Measurements from ENCODE around the gene ERCC6L2.

Gene ERCC6L2

GRCh38 chr9:95857124-95857523 lies 18.4 kb upstream of the ERCC6L2 start:
- Histone ChIP-seq H3K27ac (no peak overlapping the region), H3K4me3 (IDR thresholded peaks at IDR 0.05; ENCODE audit: insufficient read depth, low read depth, low read length) (no peak overlapping the region), H3K4me1 (ENCODE audit: low read depth, poor library complexity, severe bottlenecking) (peaks cover 34% of the 10 kb centered on the region), H3K36me3 (ENCODE audit: insufficient read depth) (no peaks in the 10 kb centered on the region), H4K20me1 (ENCODE audit: insufficient read depth) (no peaks in the 10 kb centered on the region), H3K4me2 (no peak overlapping the region), H3K9ac (no peak overlapping the region), H3K27me3 (ENCODE audit: insufficient read depth, low read depth) (no peaks in the 10 kb centered on the region), H2AFZ (ENCODE audit: low read depth) (no peak overlapping the region), H3K79me2 (ENCODE audit: insufficient read depth, low read depth) (no peaks in the 10 kb centered on the region)
- TF ChIP-seq CTCF (conservative IDR thresholded peaks at IDR 0.05; ENCODE audit: low read depth, low read length) = no peak

- Histone ChIP-seq H3K9ac (no peak overlapping the region), H3K4me1 (ENCODE audit: low read depth, poor library complexity, severe bottlenecking) (peaks cover 34% of the 10 kb centered on the region), H3K79me2 (ENCODE audit: insufficient read depth, low read depth) (no peaks in the 10 kb centered on the region), H3K4me3 (IDR thresholded peaks at IDR 0.05; ENCODE audit: insufficient read depth, low read depth, low read length) (no peak overlapping the region), H3K27me3 (ENCODE audit: insufficient read depth, low read depth) (no peaks in the 10 kb centered on the region), H2AFZ (ENCODE audit: low read depth) (no peak overlapping the region), H4K20me1 (ENCODE audit: insufficient read depth) (no peaks in the 10 kb centered on the region), H3K36me3 (ENCODE audit: insufficient read depth) (no peaks in the 10 kb centered on the region), H3K27ac (no peak overlapping the region), H3K4me2 (peak overlapping the region; percentile 18; the same call in 1 of the 2 replicates)
- TF ChIP-seq CTCF (conservative IDR thresholded peaks at IDR 0.05; ENCODE audit: low read depth, low read length) = no peak
Measured at GRCh38 chr9:95857896-95858295, 17.6 kb upstream of the ERCC6L2 start.

GRCh38 chr9:95862343-95862742 lies 13.1 kb upstream of the ERCC6L2 start:
- Histone ChIP-seq H2AFZ (ENCODE audit: low read depth) (no peak overlapping the region), H3K79me2 (ENCODE audit: insufficient read depth, low read depth) (no peaks in the 10 kb centered on the region), H4K20me1 (ENCODE audit: insufficient read depth) (no peaks in the 10 kb centered on the region), H3K9ac (no peak overlapping the region), H3K4me3 (IDR thresholded peaks at IDR 0.05; ENCODE audit: insufficient read depth, low read depth, low read length) (no peak overlapping the region), H3K27me3 (ENCODE audit: insufficient read depth, low read depth) (no peaks in the 10 kb centered on the region), H3K4me2 (no peak overlapping the region), H3K27ac (no peak overlapping the region), H3K36me3 (ENCODE audit: insufficient read depth) (no peaks in the 10 kb centered on the region), H3K4me1 (ENCODE audit: low read depth, poor library complexity, severe bottlenecking) (peaks cover 15% of the 10 kb centered on the region)
- no peak for TF ChIP-seq CTCF (conservative IDR thresholded peaks at IDR 0.05; ENCODE audit: low read depth, low read length)

GRCh38 chr9:95864852-95865580 lies 10.5 kb upstream of the ERCC6L2 start:
- no peak overlapping the region for H3K4me2 ChIP-seq
- H3K4me1 ChIP-seq (ENCODE audit: low read depth, poor library complexity, severe bottlenecking) = no peaks in the 10 kb centered on the region
- H2AFZ ChIP-seq (ENCODE audit: low read depth) = no peak overlapping the region
- H3K36me3 ChIP-seq (ENCODE audit: insufficient read depth) = no peaks in the 10 kb centered on the region
- no peak for TF ChIP-seq CTCF (conservative IDR thresholded peaks at IDR 0.05; ENCODE audit: low read depth, low read length)
- no peaks in the 10 kb centered on the region for H4K20me1 ChIP-seq (ENCODE audit: insufficient read depth)
- H3K27me3 ChIP-seq (ENCODE audit: insufficient read depth, low read depth) = no peaks in the 10 kb centered on the region
- no peak overlapping the region for H3K4me3 ChIP-seq (IDR thresholded peaks at IDR 0.05; ENCODE audit: insufficient read depth, low read depth, low read length)
- no peak overlapping the region for H3K27ac ChIP-seq
- H3K9ac ChIP-seq = no peak overlapping the region
- no peaks in the 10 kb centered on the region for H3K79me2 ChIP-seq (ENCODE audit: insufficient read depth, low read depth)

Data from KMS-11 (cell line).